Uterus (tissue), 2 donors: ENCODE measurements around the gene IKBKE.

Source experiments
- CTCF ChIP-seq, 4 experiments: fragments of 200-600 bp in 2 of 4; fragments of 450-650 bp in 2 of 4; sonication (generic) in 2 of 4; IDR thresholded peaks; one replicate each; pipeline ENCODE4 v1.5.1; 2016 to 2019; ENCODE audit warnings: antibody characterized with exemption in 4 of 4, mild to moderate bottlenecking in 2 of 4, moderate library complexity in 1 of 4
- POLR2A ChIP-seq, 2 donors: fragments of 450-650 bp; IDR thresholded peaks; one replicate each; pipeline ENCODE4 v1.6.1; 2016; ENCODE audit warnings: antibody characterized with exemption in 2 of 2, mild to moderate bottlenecking in 1 of 2, moderate library complexity in 1 of 2

- TF ChIP-seq CTCF (IDR thresholded peaks at IDR 0.05) = no peak
- TF ChIP-seq POLR2A (IDR thresholded peaks at IDR 0.05) = no peak
These were observed 18.2 kb downstream of the IKBKE start for GRCh38 chr1:206488466-206488865.
